ENCODE measurements around the gene VSTM2B.
"Not testable (repeated sequence)": the region's sequence is repeated elsewhere in the genome, so short reads cannot be mapped to it uniquely, and the experiment has no call there.

VSTM2B gene

GRCh38 chr19:29544656-29545360, 19.0 kb downstream of the VSTM2B start:
- DNase-seq (ENCODE audit: low read depth in 1 of 2, low spot score in 1 of 2), result no peak

DNA sequence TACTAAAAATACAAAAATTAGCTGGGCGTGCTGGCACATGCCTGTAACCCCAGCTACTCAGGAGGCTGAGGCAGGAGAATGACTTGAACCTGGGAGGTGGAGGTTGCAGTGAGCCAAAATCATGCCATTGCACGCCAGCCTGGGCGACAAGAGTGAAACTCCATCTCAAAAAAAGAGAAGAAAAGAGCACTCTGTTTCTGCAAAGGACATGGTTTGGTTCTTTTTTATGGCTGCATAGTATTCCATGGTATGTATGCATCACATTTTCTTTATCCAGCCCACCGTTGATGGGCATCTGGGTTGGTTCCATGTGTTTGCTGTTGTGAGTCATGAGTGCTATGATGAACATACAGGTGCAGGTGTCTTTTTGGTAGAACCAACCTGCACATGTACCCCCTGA, 19.7 kb downstream of the VSTM2B start:
- DNase-seq (ENCODE audit: low read depth in 1 of 2, low spot score in 1 of 2), result not testable (repeated sequence)

DNA sequence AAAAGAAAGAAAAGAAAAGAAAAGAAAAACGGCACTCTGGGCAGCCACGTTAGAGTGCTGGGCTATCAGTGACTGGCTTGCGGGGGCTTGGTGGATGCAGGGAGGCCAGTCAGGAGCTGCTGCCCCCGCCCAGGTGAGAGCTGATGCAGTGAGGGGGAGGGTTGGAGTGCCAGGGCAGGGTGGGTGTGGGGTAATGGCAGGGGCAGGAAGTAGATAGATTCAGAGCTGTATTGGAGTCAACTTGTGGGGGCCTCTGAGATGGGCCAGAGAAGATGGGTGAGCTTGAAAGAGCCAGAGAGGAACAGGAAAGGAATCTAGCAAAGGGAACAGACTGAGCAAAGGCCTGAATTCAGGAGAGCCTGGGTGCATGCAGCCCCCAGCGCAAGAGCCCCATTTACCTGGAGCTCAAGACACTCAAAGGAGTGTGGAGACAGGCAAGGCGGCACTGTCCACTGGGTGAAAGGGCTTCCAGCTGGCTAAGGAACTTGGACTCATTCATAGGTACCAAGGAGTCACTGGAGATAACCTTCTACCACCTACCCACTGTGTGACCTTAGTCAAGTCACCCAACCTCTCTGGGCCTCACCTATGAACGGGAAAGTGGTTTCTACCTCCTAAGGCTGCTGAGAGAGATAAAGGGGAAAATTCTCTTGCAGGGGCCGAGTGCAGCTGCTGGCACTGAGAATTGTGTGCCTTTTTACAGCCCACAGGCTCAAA, 20.2 kb downstream of the VSTM2B start:
- no peak for DNase-seq (ENCODE audit: low read depth in 1 of 2, low spot score in 1 of 2)

GRCh38 chr19:29546583-29547190, 20.9 kb downstream of the VSTM2B start:
- no peak for DNase-seq (ENCODE audit: low read depth in 1 of 2, low spot score in 1 of 2)

DNA sequence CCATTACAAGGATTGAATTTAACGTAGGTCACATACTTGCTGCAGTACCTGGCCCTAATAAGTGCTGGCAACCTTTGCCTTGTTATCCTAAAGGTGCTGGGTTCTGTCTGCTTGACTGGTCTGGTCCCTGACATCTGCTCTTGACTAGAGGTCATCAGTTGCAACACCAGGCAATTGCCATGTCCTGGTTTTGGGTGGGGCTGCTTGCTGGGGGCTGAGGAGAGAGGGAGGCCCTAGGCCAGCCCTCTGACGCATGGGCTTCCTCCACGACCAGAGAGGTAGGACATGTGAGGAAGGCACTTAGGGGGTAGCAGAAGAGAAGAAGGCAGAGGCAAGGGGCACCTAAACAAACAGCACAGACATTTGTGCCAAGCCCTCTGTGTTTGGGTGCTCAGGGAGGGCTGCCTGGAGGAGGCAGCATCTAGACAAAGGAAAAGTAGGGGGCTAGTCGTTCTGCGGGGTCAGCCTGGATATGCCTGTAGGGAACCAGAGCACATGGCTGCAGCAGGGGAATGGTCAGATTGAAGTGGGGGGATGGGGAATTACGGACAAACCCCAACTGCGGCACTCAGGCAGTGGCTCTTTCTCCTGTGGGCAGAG, 21.7 kb downstream of the VSTM2B start:
- no peak for DNase-seq (ENCODE audit: low read depth in 1 of 2, low spot score in 1 of 2)

DNA sequence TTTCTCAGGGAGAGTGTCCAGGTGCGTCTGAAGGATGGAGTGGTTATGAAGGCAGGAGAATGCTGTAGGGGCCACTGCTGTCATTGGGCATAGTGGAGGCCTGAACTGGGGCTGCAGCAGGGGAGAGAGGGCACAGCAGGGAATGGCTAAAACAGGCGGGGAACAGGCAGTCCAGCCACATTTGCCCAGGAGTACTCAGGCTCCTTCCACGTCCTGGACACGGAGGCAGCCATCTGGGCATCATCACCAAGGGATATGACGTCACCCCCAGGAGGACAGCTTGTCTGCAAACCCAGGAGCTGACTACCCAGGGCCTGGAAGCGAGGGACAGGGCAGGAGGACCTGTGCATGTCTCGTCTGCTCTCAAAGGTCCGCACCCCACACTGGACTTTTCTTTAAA, 22.2 kb downstream of the VSTM2B start:
- no peak for DNase-seq (ENCODE audit: low read depth in 1 of 2, low spot score in 1 of 2)

- DNase-seq (ENCODE audit: low read depth in 1 of 2, low spot score in 1 of 2), result no peak
Measured at GRCh38 chr19:29548483-29549085, 22.8 kb downstream of the VSTM2B start.

- no peak for DNase-seq (ENCODE audit: low read depth in 1 of 2, low spot score in 1 of 2)
Measured at GRCh38 chr19:29549105-29550070, 23.6 kb downstream of the VSTM2B start.

DNA sequence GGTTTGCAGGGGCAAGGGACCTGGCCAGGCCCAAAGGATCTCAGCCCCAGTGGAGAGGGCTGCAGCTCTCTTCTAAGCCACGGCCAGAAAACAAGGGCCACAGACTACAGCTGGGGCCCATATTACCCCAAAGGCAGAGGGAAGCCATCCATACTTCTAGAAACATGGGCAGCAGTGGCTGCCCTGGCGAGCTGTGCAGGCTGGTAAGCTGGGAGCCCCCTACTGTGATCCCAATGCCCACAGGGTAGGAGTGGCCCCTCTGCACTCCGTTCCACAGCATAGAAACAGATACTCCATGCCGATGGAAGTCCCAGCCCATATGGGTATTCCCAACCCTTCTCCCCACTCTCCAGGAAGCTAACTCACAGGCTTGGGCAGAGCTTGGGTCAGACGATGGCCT, 25.1 kb downstream of the VSTM2B start:
- no peak for DNase-seq (ENCODE audit: low read depth in 1 of 2, low spot score in 1 of 2)

DNA sequence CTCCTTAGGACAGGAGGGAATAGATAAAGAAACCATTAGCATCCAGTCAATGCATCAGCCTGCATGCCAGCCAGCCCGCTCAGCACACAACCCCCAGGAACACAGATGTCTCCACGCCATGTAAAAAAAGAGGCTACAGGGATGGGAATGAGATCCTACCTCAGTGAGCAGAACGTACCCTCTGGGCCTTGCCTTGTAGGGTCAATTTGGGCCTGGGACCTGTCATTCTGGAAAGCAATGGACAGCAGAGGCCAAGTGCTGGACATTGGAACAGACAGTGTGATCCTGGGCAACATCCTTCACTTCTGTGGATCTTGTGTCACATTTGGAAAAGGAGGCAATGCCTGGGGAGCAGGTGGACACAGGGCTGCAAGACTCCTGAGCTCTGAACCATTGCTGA, 26.0 kb downstream of the VSTM2B start:
- DNase-seq (ENCODE audit: low read depth in 1 of 2, low spot score in 1 of 2), result no peak

- no peak for DNase-seq (ENCODE audit: low read depth in 1 of 2, low spot score in 1 of 2)
Measured at GRCh38 chr19:29552454-29553280, 26.9 kb downstream of the VSTM2B start.

DNA sequence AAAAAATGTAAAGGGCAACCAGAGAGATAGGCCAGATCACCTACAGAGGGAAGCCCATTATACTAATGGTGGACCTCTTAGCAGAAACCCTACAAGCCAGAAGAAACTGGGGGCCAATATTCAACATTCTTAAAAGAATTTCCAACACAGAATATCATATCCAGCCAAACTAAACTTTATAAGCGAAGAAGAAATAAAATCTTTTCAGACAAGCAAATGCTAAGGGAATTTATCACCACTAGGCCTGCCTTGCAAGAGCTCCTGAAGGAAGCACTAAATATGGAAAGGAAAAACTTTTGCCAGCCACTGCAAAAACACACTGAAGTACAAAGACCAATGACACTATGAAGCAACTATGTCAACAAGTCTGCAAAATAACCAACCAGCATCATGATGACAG, 28.4 kb downstream of the VSTM2B start:
- DNase-seq (ENCODE audit: low read depth in 1 of 2, low spot score in 1 of 2), result no peak

DNA sequence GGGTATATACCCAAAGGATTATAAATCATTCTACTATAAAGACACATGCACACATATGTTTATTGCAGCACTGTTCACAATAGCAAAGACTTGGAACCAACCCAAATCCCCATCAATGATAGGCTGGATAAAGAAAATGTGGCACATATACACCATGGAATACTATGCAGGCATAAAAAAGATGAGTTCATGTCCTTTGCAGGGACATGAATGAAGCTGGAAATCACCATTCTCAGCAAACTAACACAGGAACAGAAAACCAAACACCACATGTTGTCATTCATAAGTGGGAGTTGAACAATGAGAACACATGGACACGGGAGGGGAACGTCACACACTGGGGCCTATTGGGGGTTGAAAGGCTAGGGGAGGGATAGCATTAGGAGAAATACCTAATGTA, 33.3 kb downstream of the VSTM2B start:
- not testable (repeated sequence) for DNase-seq (ENCODE audit: low read depth in 1 of 2, low spot score in 1 of 2)

DNA sequence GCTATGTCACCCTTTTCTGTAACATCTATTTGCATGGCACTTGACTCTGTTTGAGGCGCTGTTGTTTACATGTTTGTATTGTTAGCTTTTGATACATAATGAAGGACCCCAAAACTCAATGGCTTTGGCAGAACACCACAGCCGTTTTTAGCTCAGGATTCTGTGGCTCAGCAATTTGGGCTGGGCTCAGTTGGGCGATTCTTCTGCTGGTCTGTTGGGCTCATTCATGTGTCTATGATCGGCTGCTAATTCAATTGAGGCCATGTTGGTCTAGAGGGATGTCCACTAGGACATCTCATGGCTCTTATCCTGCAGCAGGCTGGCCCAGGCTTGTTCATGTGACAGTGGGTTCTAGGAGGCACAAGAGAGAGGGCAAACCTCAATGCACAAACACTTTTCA, 33.9 kb downstream of the VSTM2B start:
- no peak for DNase-seq (ENCODE audit: low read depth in 1 of 2, low spot score in 1 of 2)

- DNase-seq (ENCODE audit: low read depth in 1 of 2, low spot score in 1 of 2), result no peak
Measured at GRCh38 chr19:29560313-29561075, 34.7 kb downstream of the VSTM2B start.

GRCh38 chr19:29561601-29562000, 35.8 kb downstream of the VSTM2B start:
- DNase-seq (ENCODE audit: low read depth in 1 of 2, low spot score in 1 of 2), result no peak

- no peak for DNase-seq (ENCODE audit: low read depth in 1 of 2, low spot score in 1 of 2)
Measured at GRCh38 chr19:29562299-29563297, 36.8 kb downstream of the VSTM2B start.
